ENCODE results near the gene GGA1. TPM values are rescaled to one million over a fixed set of nuclear protein-coding genes. Genes with fewer than 3 reads are reported as not detected.

The GGA1 gene
- total RNA-seq, 1 experiment from 2014 or later: 99.2 TPM

DNA sequence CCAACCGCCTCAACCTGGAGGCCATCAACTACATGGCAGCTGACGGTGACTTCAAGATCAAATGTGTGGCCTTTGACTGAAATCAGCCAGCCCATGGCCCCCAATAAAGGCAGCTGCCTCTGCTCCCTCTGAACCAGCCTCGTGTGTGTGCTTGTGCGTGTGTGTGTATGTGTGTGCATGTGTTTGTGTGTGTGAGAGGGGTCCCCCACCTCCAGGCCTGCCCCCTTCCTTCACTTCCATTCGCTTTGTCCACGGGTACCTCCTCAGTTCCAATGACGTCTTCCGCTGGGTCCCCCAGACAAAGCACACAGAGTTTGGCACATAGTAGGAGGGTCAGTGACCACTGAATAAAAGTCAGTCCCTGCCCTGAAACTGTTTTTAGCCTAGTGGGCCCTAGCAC lies 71.0 kb downstream of the GGA1 start:
- Histone ChIP-seq H3K36me3 (ENCODE audit: low read depth) (no peaks in the 10 kb centered on the region), H2AFZ (no peak overlapping the region), H3K79me2 (ENCODE audit: low read depth) (no peaks in the 10 kb centered on the region), H3K4me1 (replicated peaks; ENCODE audit: insufficient read depth) (peaks cover 45% of the 10 kb centered on the region), H3K27ac (no peak overlapping the region), H3K9me2 (ENCODE audit: insufficient read depth) (no peaks in the 10 kb centered on the region), H4K20me1 (ENCODE audit: insufficient read depth) (no peaks in the 10 kb centered on the region), H3K9me3 (ENCODE audit: insufficient read depth, low read depth) (no peaks in the 10 kb centered on the region), H3K27me3 (ENCODE audit: insufficient read depth, low read depth) (no peaks in the 10 kb centered on the region), H3K4me3 (no peak overlapping the region), H3F3A (ENCODE audit: insufficient read depth, low read depth) (peaks cover 46% of the 10 kb centered on the region), H3K4me2 (no peak overlapping the region)
- POLR2A ChIA-PET (ENCODE audit: unreplicated experiment): no interaction called here
- TF ChIP-seq, protein P1, sequence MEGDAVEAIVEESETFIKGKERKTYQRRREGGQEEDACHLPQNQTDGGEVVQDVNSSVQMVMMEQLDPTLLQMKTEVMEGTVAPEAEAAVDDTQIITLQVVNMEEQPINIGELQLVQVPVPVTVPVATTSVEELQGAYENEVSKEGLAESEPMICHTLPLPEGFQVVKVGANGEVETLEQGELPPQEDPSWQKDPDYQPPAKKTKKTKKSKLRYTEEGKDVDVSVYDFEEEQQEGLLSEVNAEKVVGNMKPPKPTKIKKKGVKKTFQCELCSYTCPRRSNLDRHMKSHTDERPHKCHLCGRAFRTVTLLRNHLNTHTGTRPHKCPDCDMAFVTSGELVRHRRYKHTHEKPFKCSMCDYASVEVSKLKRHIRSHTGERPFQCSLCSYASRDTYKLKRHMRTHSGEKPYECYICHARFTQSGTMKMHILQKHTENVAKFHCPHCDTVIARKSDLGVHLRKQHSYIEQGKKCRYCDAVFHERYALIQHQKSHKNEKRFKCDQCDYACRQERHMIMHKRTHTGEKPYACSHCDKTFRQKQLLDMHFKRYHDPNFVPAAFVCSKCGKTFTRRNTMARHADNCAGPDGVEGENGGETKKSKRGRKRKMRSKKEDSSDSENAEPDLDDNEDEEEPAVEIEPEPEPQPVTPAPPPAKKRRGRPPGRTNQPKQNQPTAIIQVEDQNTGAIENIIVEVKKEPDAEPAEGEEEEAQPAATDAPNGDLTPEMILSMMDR (conservative IDR thresholded peaks at IDR 0.05): no peak
- no peak for TF ChIP-seq EZH2 (IDR thresholded peaks at IDR 0.05; ENCODE audit: low read depth)
- DNase-seq: no peak
- CTCF ChIA-PET: no interaction called here
- intact Hi-C loops (cut with micrococcal nuclease; ENCODE audit: unreplicated experiment): loop anchor here (2.0 to 10.0 kb wide), 3 partner anchors 17 to 135 kb away; partner anchors contain the start of genes PDXP and TRIOBP
- BruUV-seq (replicated peaks): no TSS peak

GRCh38 chr22:37680191-37680851 lies 71.7 kb downstream of the GGA1 start:
- no peaks in the 10 kb centered on the region for H3K9me2 ChIP-seq (ENCODE audit: insufficient read depth)
- DNase-seq: no peak
- no peaks in the 10 kb centered on the region for H3K79me2 ChIP-seq (ENCODE audit: low read depth)
- H2AFZ ChIP-seq: no peak overlapping the region
- peaks cover 45% of the 10 kb centered on the region for H3K4me1 ChIP-seq (replicated peaks; ENCODE audit: insufficient read depth)
- H4K20me1 ChIP-seq (ENCODE audit: insufficient read depth): no peaks in the 10 kb centered on the region
- ChIA-PET POLR2A (ENCODE audit: unreplicated experiment) (interaction anchor here (0.6 kb wide), 1 partner anchor 81 kb away, joined by 3 read pairs; no protein-coding TSS in a partner anchor), CTCF (interaction anchor here (0.6 to 1.6 kb wide), 2 partner anchors 22 to 37 kb away, joined by 3 to 32 read pairs; partner anchors contain the start of gene PDXP)
- no peak overlapping the region for H3K4me2 ChIP-seq
- no peaks in the 10 kb centered on the region for H3K9me3 ChIP-seq (ENCODE audit: insufficient read depth, low read depth)
- H3K27me3 ChIP-seq (ENCODE audit: insufficient read depth, low read depth): no peaks in the 10 kb centered on the region
- H3K4me3 ChIP-seq: no peak overlapping the region
- TF ChIP-seq, protein P1 (conservative IDR thresholded peaks at IDR 0.05): no peak
- TF ChIP-seq EZH2 (IDR thresholded peaks at IDR 0.05; ENCODE audit: low read depth): no peak
- H3K27ac ChIP-seq: no peak overlapping the region
- intact Hi-C loops (cut with micrococcal nuclease; ENCODE audit: unreplicated experiment): loop anchor here (2.0 kb wide), 2 partner anchors 16 to 22 kb away; partner anchors contain the start of genes PDXP and TRIOBP
- peaks cover 46% of the 10 kb centered on the region for H3F3A ChIP-seq (ENCODE audit: insufficient read depth, low read depth)
- no peaks in the 10 kb centered on the region for H3K36me3 ChIP-seq (ENCODE audit: low read depth)
- BruUV-seq (replicated peaks): no TSS peak

DNA sequence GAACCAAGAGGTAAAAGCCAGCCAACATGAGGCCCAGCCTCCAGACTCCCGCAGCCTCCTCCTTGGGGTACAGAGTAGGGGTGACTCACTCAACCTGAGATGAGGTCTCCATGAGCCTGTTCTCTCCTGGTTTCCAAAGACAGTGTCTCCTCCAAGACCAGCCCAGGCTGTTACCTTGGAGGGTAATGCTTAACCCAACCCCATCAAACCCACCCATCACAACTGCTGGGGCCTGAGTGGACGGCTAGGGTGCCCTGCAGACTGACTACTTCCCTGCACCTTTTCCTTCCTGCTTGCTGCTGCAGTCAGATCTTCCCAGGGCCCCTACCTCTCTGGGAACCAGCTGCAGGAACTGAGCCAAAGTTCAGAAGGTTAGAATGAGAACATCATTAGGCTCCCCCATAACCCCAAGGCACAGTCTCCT lies 72.4 kb downstream of the GGA1 start:
- BruUV-seq (replicated peaks): no TSS peak
- Histone ChIP-seq H3K27me3 (ENCODE audit: insufficient read depth, low read depth) (no peaks in the 10 kb centered on the region), H3F3A (ENCODE audit: insufficient read depth, low read depth) (peaks cover 44% of the 10 kb centered on the region), H3K4me3 (no peak overlapping the region), H3K9me3 (ENCODE audit: insufficient read depth, low read depth) (no peaks in the 10 kb centered on the region), H3K79me2 (ENCODE audit: low read depth) (no peaks in the 10 kb centered on the region), H3K4me1 (replicated peaks; ENCODE audit: insufficient read depth) (peaks cover 45% of the 10 kb centered on the region), H3K4me2 (0 out of 2 replicates have a peak overlapping the region, but pooled peaks have one; percentile 2), H3K9me2 (ENCODE audit: insufficient read depth) (no peaks in the 10 kb centered on the region), H2AFZ (no peak overlapping the region), H3K27ac (no peak overlapping the region), H3K36me3 (ENCODE audit: low read depth) (no peaks in the 10 kb centered on the region), H4K20me1 (ENCODE audit: insufficient read depth) (no peaks in the 10 kb centered on the region)
- intact Hi-C loops (cut with micrococcal nuclease; ENCODE audit: unreplicated experiment): loop anchor here (1.0 to 2.0 kb wide), 3 partner anchors 16 to 38 kb away; partner anchors contain the start of genes PDXP and TRIOBP
- POLR2A ChIA-PET (ENCODE audit: unreplicated experiment): interaction anchor here (0.5 to 0.7 kb wide), 3 partner anchors 19 to 39 kb away, joined by 3 to 4 read pairs (median 3); no protein-coding TSS in a partner anchor
- TF ChIP-seq, protein P1 (conservative IDR thresholded peaks at IDR 0.05): no peak
- no peak for TF ChIP-seq EZH2 (IDR thresholded peaks at IDR 0.05; ENCODE audit: low read depth)
- no peak for DNase-seq
- CTCF ChIA-PET: interaction anchor here (0.6 to 1.6 kb wide), 5 partner anchors 37 to 126 kb away, joined by 3 to 32 read pairs (median 5); partner anchors contain the start of gene GCAT

Measured in PC-9 (cell line).